ENCODE results near the gene FAR2.
"Not testable (repeated sequence)": the region's sequence is repeated elsewhere in the genome, so short reads cannot be mapped to it uniquely, and the experiment has no call there.

Gene FAR2

GRCh38 chr12:29170478-29171084, 21.5 kb downstream of the FAR2 start:
- H3K4me3 ChIP-seq (ENCODE audit: low read depth, low read length); H3K27ac ChIP-seq (ENCODE audit: extremely low read depth, low read depth, low read length); H3K36me3 ChIP-seq (ENCODE audit: control insufficient read depth in 2 of 2, insufficient read depth in 1 of 2, low read length in 2 of 2); POLR2A ChIA-PET; H3K9me3 ChIP-seq (ENCODE audit: control insufficient read depth, insufficient read depth, low read depth, low read length); H3K4me1 ChIP-seq (ENCODE audit: control insufficient read depth, insufficient read depth, low read length); CTCF ChIA-PET: not testable (repeated sequence)
- TF ChIP-seq PRDM1 (tag by site-specific recombination; IDR thresholded peaks at IDR 0.05) (peak; percentile 68), ZNF596 (tag by site-specific recombination; IDR thresholded peaks at IDR 0.05) (peak; percentile 38; the same call in 1 of the 2 replicates)

DNA sequence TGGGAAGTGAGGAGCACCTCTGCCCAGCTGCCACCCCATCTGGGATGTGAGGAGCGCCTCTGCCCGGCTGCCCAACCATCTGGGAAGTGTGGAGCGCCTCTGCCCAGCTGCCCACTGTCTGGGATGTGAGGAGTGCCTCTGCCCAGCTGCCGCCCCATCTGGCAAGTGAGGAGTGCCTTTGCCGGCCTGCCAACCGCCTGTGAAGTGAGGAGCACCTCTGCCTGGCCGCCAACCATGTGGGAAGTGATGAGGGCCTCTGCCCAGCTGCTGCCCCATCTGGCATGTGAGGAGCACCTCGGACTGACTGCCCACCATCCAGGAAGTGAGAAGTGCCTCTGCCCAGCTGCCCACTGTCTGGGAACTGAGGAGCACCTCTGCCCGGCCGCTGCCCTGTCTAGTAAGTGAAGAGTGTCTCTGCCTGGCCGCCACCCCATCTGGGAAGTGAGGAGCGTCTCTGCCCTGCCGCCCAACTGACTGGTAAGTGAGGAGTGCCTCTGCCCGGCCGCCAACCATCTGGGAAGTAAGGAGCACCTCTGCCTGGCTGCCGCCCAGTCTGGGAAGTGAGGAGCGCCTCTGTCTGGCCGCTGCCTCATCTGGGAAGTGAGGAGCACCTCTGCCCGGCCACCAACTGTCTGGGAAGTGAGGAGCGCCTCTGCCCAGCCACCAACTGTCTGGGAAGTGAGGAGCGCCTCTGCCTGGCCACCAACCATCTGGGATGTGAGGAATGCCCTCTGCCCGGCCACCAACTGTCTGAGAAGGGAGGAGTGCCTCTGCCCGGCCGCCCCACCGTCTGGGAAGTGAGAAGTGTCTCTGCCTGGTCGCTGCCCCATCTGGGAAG, 22.6 kb downstream of the FAR2 start:
- no peaks in the 10 kb centered on the region for H3K9me3 ChIP-seq (ENCODE audit: control insufficient read depth, insufficient read depth, low read depth, low read length)
- no peak overlapping the region for H3K27ac ChIP-seq (ENCODE audit: extremely low read depth, low read depth, low read length)
- ChIA-PET CTCF (no interaction called here), POLR2A (no interaction called here)
- TF ChIP-seq ZSCAN18 (tag by site-specific recombination; IDR thresholded peaks at IDR 0.05), result no peak
- TF ChIP-seq ZNF214 (tag by site-specific recombination; IDR thresholded peaks at IDR 0.05; ENCODE audit: borderline replicate concordance), result no peak
- no peak for TF ChIP-seq ZNF174 (tag by site-specific recombination; IDR thresholded peaks at IDR 0.05)
- no peak for TF ChIP-seq SP7 (tag by site-specific recombination; IDR thresholded peaks at IDR 0.05)
- no peak for TF ChIP-seq ZBTB20 (tag by site-specific recombination; IDR thresholded peaks at IDR 0.05)
- no peak for TF ChIP-seq YY2 (tag by site-specific recombination; IDR thresholded peaks at IDR 0.05)
- TF ChIP-seq ZNF792 (tag by site-specific recombination; IDR thresholded peaks at IDR 0.05), result no peak
- no peak for TF ChIP-seq ZFP37 (tag by site-specific recombination; IDR thresholded peaks at IDR 0.05)
- TF ChIP-seq, protein P1, sequence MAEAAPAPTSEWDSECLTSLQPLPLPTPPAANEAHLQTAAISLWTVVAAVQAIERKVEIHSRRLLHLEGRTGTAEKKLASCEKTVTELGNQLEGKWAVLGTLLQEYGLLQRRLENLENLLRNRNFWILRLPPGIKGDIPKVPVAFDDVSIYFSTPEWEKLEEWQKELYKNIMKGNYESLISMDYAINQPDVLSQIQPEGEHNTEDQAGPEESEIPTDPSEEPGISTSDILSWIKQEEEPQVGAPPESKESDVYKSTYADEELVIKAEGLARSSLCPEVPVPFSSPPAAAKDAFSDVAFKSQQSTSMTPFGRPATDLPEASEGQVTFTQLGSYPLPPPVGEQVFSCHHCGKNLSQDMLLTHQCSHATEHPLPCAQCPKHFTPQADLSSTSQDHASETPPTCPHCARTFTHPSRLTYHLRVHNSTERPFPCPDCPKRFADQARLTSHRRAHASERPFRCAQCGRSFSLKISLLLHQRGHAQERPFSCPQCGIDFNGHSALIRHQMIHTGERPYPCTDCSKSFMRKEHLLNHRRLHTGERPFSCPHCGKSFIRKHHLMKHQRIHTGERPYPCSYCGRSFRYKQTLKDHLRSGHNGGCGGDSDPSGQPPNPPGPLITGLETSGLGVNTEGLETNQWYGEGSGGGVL (tag by site-specific recombination; IDR thresholded peaks at IDR 0.05), result no peak
- TF ChIP-seq ZSCAN23 (tag by site-specific recombination; IDR thresholded peaks at IDR 0.05), result no peak
- H3K4me3 ChIP-seq (ENCODE audit: low read depth, low read length), result no peak overlapping the region
- no peaks in the 10 kb centered on the region for H3K4me1 ChIP-seq (ENCODE audit: control insufficient read depth, insufficient read depth, low read length)
- H3K36me3 ChIP-seq (ENCODE audit: control insufficient read depth in 2 of 2, insufficient read depth in 1 of 2, low read length in 2 of 2), result peaks cover 0 to 7% of the 10 kb centered on the region in 2 experiments; a peak in 1 of 3 replicates

DNA sequence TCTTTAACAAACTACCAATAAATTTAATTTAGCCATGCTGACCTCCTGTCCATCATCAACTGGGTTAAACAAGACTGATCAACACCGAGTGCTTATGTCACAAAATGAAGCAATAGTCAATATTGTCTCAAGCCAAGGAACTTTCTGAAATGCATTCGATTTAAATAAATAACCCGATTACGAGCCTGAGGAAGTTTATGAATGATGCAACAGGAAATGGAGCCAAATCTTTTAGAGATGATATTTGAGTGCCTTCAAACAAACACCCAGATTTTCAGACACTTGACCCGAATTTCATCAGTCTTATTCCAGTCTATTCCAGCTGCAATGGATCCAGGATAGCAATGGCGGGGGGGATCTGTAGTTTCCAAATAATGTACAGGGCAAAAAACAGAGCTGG, 27.9 kb downstream of the FAR2 start:
- ChIA-PET CTCF (interaction anchor here (0.6 kb wide), 1 partner anchor 345 kb away, joined by 3 read pairs; no protein-coding TSS in a partner anchor), POLR2A (interaction anchor here (0.5 kb wide), 1 partner anchor 186 kb away, joined by 3 read pairs; no protein-coding TSS in a partner anchor)
- TF ChIP-seq ZNF843 (tag by site-specific recombination; IDR thresholded peaks at IDR 0.05), result no peak
- no peak for TF ChIP-seq ZNF354C (tag by site-specific recombination; IDR thresholded peaks at IDR 0.05; ENCODE audit: borderline replicate concordance, low read depth)
- no peak for TF ChIP-seq CTCF (tag by site-specific recombination; IDR thresholded peaks at IDR 0.05)
- no peak for TF ChIP-seq ZNF677 (tag by site-specific recombination; IDR thresholded peaks at IDR 0.05)
- TF ChIP-seq ZNF777 (tag by site-specific recombination; IDR thresholded peaks at IDR 0.05; ENCODE audit: borderline replicate concordance), result no peak
- TF ChIP-seq ZNF280D (tag by site-specific recombination; IDR thresholded peaks at IDR 0.05), result no peak
- no peak for TF ChIP-seq SP3 (tag by site-specific recombination; IDR thresholded peaks at IDR 0.05)

More for the DNA sequence above, 27.9 kb downstream of the FAR2 start:
- H3K9me3 ChIP-seq (ENCODE audit: control insufficient read depth, insufficient read depth, low read depth, low read length), result no peaks in the 10 kb centered on the region
- no peaks in the 10 kb centered on the region for H3K4me1 ChIP-seq (ENCODE audit: control insufficient read depth, insufficient read depth, low read length)
- peaks cover 0 to under 1% of the 10 kb centered on the region in 2 experiments; a peak in 1 of 3 replicates for H3K36me3 ChIP-seq (ENCODE audit: control insufficient read depth in 2 of 2, insufficient read depth in 1 of 2, low read length in 2 of 2)
- no peak overlapping the region for H3K4me3 ChIP-seq (ENCODE audit: low read depth, low read length)
- no peak overlapping the region for H3K27ac ChIP-seq (ENCODE audit: extremely low read depth, low read depth, low read length)
